ENCODE results near the gene IL1RAPL2.

- TF ChIP-seq EZH2 (IDR thresholded peaks at IDR 0.05) = no peak
- TF ChIP-seq POLR2AphosphoS5 (IDR thresholded peaks at IDR 0.05; ENCODE audit: borderline replicate concordance, low read depth, low read length) = no peak
These were observed 1128.8 kb downstream of the IL1RAPL2 start for GRCh38 chrX:105694839-105695238.
